Embryonic facial prominence (tissue), 1 donor: ENCODE results near the gene RHBDL3.
"Not testable (repeated sequence)": the region's sequence is repeated elsewhere in the genome, so short reads cannot be mapped to it uniquely, and the experiment has no call there.

Source experiments
- DNase-seq: peaks from one replicate; pipeline ENCODE4 v3.0.0-alpha.2; 2016; ENCODE audit errors: extremely low spot score

Gene RHBDL3

DNA sequence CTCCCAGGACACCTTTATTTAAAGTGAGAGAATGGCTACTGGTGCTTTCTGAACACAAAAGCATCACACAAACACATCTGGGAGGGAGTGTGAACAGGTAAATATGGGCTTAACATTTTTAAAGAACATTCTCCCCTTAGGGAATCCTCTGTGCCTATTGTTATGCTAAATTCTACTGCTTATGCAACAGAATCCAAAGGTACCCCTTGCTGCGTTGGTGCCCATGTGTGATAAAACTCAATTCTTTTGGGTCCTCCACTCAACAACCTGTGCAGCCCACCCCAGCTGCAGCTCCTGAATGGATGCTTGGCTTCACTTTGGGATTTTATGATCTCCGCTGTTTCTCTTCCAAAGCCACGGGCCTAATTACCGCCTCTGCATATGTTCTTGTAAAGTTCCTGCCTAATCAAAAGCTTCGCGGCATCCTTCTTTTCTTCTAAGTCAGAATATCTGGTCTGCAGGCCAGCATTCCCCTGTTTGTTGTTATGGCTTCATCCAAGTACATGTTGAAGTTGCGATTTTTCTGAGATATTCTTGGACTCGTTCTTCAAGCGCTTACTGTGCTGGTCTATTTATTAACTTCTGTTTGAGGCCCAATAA, 23.9 kb downstream of the RHBDL3 start:
- DNase-seq, result no peak

DNA sequence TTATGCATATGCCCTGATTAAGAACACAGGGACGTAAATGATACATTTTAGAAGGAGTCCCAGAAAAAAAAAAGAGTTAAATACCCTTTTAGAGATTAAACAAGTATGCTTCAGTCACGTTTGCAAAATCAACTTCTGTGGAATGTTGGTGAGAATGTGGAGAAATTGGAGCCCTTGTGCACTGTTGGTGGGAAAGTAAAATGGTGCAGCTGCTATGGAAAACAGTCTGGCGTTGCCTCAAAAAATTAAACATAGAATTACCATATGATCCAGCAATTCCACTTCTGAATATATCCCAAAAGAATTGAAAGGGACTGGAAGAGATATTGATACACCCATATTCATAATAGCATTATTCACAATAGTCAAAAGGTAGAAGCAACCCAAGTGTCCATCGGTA, 26.5 kb downstream of the RHBDL3 start:
- DNase-seq, result no peak

DNA sequence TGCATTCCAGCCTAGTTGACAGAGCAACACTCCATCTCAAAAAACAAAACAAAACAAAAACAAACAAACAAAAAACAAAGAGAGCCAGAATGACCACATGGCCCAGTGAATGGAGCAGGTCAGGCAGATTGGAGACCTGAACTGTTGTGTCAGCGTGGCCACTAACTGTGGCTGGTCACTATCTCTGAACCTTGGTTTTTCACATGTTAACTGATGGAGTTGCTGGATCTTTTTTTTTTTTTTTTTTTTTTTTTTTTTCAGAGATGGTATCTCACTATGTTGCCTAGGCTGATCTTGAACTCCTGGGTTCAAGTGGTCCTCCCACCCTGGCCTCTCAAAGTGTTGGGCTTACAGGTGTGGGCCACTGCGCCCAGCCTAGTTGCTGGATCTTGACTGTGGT, 31.8 kb downstream of the RHBDL3 start:
- DNase-seq, result no peak

- DNase-seq, result no peak
Observed at GRCh38 chr17:32297860-32298259, 32.2 kb downstream of the RHBDL3 start.

GRCh38 chr17:32298298-32298697, 32.7 kb downstream of the RHBDL3 start:
- DNase-seq, result no peak

DNA sequence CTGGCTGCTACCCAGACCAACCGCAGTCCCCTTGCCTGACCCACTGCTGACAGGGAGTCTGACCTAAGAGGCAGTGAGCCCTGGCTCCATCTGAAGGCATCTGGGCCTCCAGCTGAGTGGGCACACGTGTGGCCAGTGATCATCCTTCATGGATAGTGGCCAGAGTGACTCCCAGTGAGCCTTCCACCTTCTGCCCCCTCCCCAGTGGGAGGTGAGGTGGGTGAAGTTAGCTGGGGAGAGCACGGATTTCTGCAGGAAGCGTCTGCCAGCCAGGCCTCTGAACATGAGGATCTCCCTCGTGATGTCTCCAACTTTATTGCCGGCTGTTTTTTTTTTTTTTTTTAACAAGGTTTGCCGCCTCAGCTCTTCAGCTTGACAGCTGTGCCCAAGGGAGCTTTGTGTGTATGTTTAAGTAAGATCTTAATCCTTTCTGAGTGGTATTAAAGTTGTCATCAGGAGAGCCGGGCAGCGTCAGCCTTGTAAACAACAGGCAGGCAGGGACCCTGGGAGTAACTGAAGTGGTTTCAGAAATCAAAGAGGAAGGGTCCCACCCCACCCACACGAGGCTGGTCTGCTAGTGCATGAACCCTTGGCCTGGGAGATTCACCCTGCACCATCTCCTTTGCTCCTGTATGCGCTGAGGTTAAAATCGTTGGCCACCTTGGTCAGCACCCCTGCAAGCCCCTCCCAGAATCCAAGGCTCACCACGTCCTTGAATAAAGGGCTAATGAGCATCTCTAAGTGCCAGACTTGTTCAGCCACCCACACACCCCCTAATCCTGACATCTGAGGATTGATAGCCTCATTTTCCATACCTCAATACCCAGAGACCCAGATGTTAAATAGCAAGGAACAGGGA, 33.3 kb downstream of the RHBDL3 start:
- DNase-seq, result peak; percentile 25

GRCh38 chr17:32299580-32300164, 34.0 kb downstream of the RHBDL3 start:
- DNase-seq, result no peak

GRCh38 chr17:32302037-32302436, 36.4 kb downstream of the RHBDL3 start:
- no peak for DNase-seq

DNA sequence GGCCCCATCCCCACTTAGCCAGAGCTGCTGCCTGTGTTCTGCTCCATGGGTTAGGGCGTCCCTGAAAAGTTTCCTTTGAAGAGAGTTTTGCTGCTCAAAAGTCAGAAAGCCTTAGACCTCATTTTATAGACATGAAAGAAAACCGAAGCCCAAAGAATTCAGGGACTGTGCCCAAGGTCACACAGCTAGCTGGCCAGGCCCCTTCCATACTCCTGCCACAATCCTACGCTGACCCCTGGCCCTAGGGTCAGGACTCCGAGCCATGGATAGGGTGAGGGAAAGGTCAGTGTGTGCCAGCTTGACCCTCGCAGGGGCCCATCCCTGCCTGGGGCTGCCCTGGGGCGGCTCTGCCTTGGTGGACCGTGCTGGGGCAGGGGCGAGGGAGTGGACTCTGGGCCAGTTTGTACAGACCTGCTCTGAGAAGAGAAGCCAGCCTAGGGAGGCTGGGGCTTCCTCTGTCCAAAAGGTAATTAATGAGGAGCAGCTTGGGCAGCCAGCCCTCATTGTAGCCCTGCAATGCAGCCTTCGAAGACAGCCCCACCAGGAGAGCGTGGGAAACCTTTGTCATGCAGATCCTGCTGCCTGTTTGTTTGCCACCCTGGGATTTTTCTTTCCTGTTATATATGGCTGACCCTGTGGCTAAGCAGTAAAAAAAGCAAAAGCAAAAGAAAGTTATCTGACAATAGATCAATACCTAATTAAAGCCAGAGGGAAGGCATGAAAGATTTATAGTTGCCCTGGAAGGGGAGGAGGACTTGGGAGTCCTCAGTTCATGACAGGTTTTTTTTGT, 37.4 kb downstream of the RHBDL3 start:
- no peak for DNase-seq

- no peak for DNase-seq
Observed at GRCh38 chr17:32303781-32304288, 38.2 kb downstream of the RHBDL3 start.

DNA sequence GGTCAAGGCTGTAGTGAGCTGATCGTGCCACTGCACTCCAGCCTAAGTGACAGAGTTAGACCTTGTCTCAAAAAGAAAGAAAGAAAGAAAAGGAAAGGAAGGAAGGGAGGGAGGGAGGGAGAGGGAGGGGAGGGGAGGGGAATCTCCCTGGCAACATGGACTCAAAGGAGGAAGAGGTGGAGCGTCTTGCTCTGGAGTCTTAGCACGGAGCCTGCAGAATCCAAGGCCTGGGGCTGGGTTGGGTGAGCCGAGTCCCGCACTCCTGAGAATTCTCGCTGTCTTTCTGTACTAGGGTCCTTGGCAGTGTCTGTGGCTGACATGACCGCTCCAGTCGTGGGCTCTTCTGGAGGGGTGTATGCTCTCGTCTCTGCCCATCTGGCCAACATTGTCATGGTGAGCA, 39.4 kb downstream of the RHBDL3 start:
- DNase-seq, result no peak

DNA sequence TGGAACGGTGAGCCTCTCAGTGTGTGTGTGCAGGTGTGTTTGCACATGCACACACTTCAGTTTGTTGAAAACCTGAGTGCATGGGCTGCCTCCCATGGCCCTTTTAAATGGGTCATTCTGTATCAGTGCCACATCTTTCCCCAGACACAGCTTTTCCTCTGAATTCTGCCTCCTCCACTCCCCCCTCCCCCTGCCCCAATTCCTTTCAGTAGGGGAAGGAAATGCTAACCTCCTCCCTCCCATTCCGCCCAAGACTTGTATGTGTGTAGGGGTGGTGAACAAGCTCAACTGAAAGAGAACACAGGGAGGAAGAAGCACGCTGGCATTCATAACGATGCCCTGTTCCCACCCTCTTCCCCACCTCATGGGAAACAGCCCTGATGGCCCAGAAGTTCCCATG, 42.0 kb downstream of the RHBDL3 start:
- DNase-seq, result no peak

GRCh38 chr17:32311028-32311536, 45.5 kb downstream of the RHBDL3 start:
- peak; percentile 25 for DNase-seq

DNA sequence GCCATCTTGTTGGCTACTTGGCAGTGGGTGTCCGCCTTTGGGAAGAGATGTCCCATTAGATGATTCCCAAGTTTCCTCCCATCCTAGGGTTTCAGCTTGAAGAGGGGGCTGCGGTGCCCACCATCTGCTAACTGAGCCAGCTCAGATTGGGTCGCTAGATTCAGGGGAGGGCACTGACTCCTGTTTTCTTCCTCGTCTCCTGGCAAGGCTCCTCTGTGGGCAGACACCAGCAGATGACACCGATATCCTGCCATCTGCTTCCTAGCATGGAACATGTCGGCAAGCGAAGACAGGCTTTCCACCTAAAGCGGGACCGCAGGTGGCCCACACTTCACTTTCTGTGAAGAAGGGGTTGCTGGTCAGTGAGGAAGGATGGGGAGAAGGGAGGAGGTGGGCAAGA, 49.0 kb downstream of the RHBDL3 start:
- DNase-seq, result no peak

- DNase-seq, result no peak
Observed at GRCh38 chr17:32315171-32315570, 49.5 kb downstream of the RHBDL3 start.

GRCh38 chr17:32316653-32317052, 51.0 kb downstream of the RHBDL3 start:
- DNase-seq, result not testable (repeated sequence)

DNA sequence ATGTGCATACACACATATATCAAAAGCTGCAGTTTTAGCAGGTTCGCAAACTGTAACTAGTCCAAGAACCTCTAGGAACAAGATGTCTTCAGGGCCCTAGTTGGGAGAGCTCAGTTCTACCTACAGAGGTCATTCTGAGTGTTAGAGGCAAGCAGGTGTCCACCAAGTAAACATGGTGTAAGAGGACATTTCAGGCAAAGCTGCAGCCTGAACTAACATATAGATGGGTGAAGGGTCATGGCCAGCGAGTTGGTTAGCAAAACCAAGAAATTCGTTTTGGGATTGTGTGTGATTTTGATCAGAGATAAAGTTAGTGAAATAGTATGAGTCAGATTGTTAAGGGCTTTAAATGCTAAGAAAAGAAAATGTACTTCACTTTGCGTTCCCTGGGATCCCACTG, 51.7 kb downstream of the RHBDL3 start:
- DNase-seq, result no peak

DNA sequence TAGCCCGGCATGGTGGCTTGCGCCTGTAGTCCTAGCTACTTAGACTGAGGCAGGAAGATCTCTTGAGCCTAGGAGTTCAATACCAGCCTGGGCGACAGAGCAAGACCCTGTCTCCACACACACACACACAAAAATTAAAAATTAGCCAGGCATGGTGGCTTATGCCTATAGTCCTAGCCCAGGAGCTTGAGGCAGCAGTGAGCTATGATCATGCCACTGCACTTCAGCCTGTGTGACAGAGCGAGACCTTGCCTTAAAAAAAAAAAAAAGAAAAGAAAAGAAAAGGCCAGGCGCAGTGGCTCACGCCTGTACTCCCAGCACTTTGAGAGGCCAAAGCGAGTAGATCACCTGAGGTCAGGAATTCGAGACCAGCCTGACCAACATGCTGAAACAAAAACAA, 52.4 kb downstream of the RHBDL3 start:
- no peak for DNase-seq

GRCh38 chr17:32319548-32319905, 53.9 kb downstream of the RHBDL3 start:
- DNase-seq, result no peak

GRCh38 chr17:32320080-32320479, 54.4 kb downstream of the RHBDL3 start:
- not testable (repeated sequence) for DNase-seq

DNA sequence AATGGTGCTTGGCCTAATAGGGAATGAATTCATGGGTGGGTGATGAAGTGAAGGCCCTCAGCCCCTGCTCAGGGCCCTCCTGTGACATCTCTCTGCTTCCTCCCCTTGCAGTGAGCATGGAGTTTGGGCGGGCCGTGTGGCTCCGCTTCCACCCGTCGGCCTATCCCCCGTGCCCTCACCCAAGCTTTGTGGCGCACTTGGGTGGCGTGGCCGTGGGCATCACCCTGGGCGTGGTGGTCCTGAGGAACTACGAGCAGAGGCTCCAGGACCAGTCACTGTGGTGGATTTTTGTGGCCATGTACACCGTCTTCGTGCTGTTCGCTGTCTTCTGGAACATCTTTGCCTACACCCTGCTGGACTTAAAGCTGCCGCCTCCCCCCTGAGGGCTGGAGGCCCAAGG, 55.2 kb downstream of the RHBDL3 start:
- DNase-seq, result no peak

GRCh38 chr17:32323046-32323445, 57.4 kb downstream of the RHBDL3 start:
- DNase-seq, result no peak
